Left ventricle myocardium inferior (tissue), 1 donor: ENCODE data around the gene PROZ. TPM values are rescaled to one million over a fixed set of nuclear protein-coding genes. Genes with fewer than 3 reads are reported as not detected.

Experiments used
- DNase-seq: peaks from one replicate; pipeline ENCODE4 v3.0.0-alpha.2; 2020
- H3K27ac ChIP-seq: fragments of 200-600 bp; replicated peaks from 2 replicates; pipeline ENCODE4 v1.8.0; 2021
- H3K27me3 ChIP-seq: fragments of 200-600 bp; 2 replicates; pipeline ENCODE4 v1.8.0; 2021; ENCODE audit warnings: low read depth
- H3K36me3 ChIP-seq: fragments of 200-600 bp; 2 replicates; pipeline ENCODE4 v1.8.0; 2021
- H3K4me1 ChIP-seq: fragments of 200-600 bp; 2 replicates; pipeline ENCODE4 v1.8.0; 2021
- H3K4me3 ChIP-seq: fragments of 200-600 bp; 2 replicates; pipeline ENCODE4 v1.8.0; 2021; ENCODE audit warnings: mild to moderate bottlenecking, moderate library complexity
- H3K9me3 ChIP-seq: fragments of 200-600 bp; replicated peaks from 2 replicates; pipeline ENCODE4 v1.8.0; 2021
- intact Hi-C: fragments of 100-400 bp; cut with micrococcal nuclease; formaldehyde crosslinking; loops from one replicate; pipeline ENCODE4 v1.11.0; 2022
- total RNA-seq: library from RNA; stranded (reverse); fragmentation: NEBNext Ultra II Directional; extraction: Animal tissue kit (Norgen Biotek cat#: 25700); gene quantifications from one replicate; pipeline ENCODE4 v1.2.1, GENCODE V29; 2021
- TF ChIP-seq, protein P1 (sequence below): fragments of 200-600 bp; IDR thresholded peaks from 2 replicates; pipeline ENCODE4 v1.8.0; 2021; ENCODE audit warnings: antibody characterized with exemption, mild to moderate bottlenecking, borderline replicate concordance
- donor health status: DM: no; HTN: yes; CAD: no; lungs with severe emphysema.

PROZ gene
- total RNA-seq, 1 donor from 2014 or later = not detected

DNA sequence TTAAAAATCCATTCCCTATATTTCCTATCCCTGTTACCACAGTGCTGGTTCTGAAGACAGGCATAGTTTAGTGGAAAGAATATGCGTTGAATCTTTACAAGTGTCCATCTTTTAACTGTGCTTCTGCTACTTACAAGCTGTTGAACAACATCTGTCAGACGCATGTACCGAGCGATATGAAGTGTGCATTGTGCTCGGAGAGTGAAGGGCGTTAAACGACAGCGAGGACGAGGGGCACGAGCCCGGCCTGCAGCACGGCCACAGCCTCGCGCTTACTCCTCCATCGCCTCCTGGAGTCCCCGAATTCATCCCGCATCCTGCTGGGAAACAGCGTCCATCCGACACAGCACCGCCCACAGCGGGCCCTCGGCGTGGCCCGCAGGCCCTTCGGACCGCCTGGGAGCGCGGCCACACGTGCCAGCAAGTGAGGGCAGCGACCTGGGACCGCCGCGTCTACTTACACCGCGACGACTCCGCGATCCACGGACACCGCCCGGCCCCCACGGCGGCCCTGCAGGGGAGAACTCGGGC is 49.5 kb downstream of the PROZ start:
- Histone ChIP-seq H3K27ac (peak overlapping the region; percentile 100), H3K9me3 (no peaks in the 10 kb centered on the region), H3K27me3 (no peaks in the 10 kb centered on the region), H3K36me3 (peaks cover 12% of the 10 kb centered on the region), H3K4me1 (peaks cover 94% of the 10 kb centered on the region), H3K4me3 (peak overlapping the region; percentile 96)
- intact Hi-C loops = no loop called here
- DNase-seq = peak; percentile 35
- TF ChIP-seq, protein P1, sequence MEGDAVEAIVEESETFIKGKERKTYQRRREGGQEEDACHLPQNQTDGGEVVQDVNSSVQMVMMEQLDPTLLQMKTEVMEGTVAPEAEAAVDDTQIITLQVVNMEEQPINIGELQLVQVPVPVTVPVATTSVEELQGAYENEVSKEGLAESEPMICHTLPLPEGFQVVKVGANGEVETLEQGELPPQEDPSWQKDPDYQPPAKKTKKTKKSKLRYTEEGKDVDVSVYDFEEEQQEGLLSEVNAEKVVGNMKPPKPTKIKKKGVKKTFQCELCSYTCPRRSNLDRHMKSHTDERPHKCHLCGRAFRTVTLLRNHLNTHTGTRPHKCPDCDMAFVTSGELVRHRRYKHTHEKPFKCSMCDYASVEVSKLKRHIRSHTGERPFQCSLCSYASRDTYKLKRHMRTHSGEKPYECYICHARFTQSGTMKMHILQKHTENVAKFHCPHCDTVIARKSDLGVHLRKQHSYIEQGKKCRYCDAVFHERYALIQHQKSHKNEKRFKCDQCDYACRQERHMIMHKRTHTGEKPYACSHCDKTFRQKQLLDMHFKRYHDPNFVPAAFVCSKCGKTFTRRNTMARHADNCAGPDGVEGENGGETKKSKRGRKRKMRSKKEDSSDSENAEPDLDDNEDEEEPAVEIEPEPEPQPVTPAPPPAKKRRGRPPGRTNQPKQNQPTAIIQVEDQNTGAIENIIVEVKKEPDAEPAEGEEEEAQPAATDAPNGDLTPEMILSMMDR = no peak

DNA sequence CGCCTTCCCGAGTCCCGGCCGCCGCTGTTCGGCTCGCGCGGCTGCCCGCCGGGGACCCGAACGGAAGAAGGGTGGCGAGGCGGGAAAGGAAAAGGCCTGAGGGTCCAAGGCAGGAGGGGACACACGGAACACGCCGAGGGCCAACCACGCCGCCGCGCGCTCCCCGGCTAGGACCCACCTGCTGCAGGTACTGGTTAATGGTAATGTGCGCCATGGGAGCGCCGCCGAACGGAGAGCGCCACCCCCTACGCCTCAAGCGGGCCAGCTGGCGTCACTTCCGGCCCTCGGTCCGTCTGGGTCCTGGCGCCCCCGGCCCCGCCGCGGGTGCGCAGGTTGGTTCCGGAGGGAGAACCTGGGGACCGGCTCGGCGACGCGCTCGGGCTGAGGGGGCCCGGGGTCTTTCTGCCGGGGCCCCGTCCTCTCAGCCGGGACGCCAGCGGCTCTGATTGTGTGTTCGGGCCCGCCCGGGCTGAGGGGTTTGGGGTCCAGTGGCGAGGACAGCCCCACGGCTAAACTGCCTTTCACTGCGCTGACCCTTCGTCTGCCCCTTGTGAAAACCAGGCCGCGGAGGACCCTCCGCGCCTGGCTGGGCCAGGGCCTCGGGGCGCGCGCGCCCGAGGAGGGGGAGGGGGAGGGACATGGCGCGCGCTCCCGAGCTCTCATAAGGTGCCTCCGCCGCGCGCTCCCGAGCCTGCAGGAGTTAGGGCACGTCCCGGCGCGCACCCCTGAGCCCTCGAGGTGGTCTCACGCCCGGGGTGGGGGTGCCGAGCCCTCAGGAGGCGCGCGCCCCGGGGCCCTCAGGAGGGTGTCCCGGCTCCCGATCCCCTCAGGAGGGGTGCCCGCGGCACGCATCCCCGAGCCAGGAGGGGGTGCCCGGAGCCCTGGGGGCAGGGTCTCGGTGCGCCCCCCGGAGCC is 50.2 kb downstream of the PROZ start, which contains the start of gene PCID2:
Gene PCID2, minus strand, starts transcription at position 249 of the 915 bp plus-strand sequence. Its CDS starts 35 bp downstream, at position 214.
- intact Hi-C loops = no loop called here
- TF ChIP-seq, protein P1 = no peak
- peaks cover 94% of the 10 kb centered on the region for H3K4me1 ChIP-seq

DNA sequence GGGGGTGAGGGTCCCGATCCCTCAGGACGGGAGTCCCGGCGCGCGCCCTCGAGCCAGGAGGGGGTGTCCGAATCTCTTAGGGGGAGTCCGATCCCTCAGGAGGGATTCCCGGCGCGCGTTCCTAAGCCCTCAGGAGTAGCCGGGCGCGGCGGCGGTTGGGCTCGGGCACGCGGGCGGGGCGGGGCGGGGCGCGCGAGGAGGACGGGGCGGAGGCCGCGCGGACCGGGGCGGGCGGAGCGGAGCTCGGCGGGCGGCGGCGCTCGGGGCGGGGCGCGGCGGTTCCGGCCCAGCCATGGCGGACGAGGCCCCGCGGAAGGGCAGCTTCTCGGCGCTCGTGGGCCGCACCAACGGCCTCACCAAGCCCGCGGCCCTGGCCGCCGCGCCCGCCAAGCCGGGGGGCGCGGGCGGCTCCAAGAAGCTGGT is 50.9 kb downstream of the PROZ start, which contains the start of gene CUL4A:
Gene CUL4A, plus strand, starts transcription at position 278 of the 423 bp plus-strand sequence. Its CDS starts 15 bp downstream, at position 293.
- Histone ChIP-seq H3K27me3 (no peaks in the 10 kb centered on the region), H3K9me3 (no peaks in the 10 kb centered on the region), H3K27ac (peak within 1 kb of the TSS; percentile 100), H3K4me1 (peaks cover 94% of the 10 kb centered on the region), H3K36me3 (peaks cover 12% of the 10 kb centered on the region), H3K4me3 (peak within 1 kb of the TSS; percentile 96)
- intact Hi-C loops = no loop called here
- DNase-seq = peak; percentile 88
- TF ChIP-seq, protein P1 = no peak

More for the DNA sequence above, 50.2 kb downstream of the PROZ start, which contains the start of gene PCID2:
- DNase-seq = peak; percentile 89
- Histone ChIP-seq H3K9me3 (no peaks in the 10 kb centered on the region), H3K27me3 (no peaks in the 10 kb centered on the region), H3K27ac (peak within 1 kb of the TSS; percentile 100), H3K36me3 (peaks cover 12% of the 10 kb centered on the region), H3K4me3 (peak within 1 kb of the TSS; percentile 96)

DNA sequence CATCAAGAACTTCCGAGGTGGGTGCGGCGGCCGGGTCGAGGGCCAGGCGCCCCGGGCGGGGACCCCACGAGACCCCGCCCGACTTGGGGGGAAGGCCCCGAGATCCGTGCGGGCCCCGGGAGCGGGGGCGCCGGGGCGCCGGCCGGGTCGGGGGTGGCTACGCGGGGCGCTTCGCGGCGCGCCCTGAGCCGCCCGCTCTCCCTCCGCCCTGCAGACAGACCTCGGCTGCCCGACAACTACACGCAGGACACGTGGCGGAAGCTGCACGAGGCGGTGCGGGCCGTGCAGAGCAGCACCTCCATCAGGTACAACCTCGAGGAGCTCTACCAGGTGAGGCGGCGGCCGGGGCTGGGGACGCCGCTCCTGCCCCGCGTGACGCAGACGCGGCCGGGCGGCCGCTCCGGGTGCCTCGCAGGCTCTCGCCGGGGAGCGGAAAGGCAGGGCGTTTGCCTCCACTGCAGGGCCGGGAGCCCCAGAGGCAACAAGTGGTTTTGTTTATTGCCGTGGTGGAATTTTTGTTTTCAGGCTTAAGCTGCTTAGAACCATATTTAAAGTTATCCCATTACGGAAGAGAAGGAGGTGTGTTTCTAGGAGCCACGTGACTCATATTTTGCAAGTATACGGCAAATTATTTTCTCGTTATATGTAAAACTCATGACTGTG is 51.4 kb downstream of the PROZ start:
- peaks cover 94% of the 10 kb centered on the region for H3K4me1 ChIP-seq
- H3K9me3 ChIP-seq = no peaks in the 10 kb centered on the region
- TF ChIP-seq, protein P1 = no peak
- H3K4me3 ChIP-seq = peak overlapping the region; percentile 96
- no peaks in the 10 kb centered on the region for H3K27me3 ChIP-seq
- H3K27ac ChIP-seq = peak overlapping the region; percentile 100
- DNase-seq = peak; percentile 42
- peaks cover 12% of the 10 kb centered on the region for H3K36me3 ChIP-seq
- intact Hi-C loops = no loop called here

DNA sequence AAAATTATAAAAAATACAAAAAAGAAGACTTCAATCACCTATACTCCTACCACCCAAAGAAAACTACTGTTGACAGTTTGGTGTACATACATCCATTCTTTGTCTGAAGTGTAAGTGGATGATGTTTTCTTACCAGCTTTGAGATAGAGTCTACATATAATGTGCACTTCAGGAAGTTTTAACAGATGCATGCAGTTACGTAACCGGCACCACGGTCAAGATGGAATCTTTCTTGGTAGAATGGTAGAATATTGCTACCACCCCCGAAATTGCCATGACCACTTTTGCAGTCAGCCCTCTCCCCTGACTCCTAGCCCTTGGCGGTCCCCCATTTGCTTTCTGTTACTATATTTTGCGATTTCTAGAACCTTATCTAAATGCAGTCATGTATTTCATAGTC is 52.4 kb downstream of the PROZ start:
- Histone ChIP-seq H3K4me1 (peaks cover 94% of the 10 kb centered on the region), H3K27ac (peak overlapping the region; percentile 100), H3K9me3 (no peaks in the 10 kb centered on the region), H3K36me3 (peaks cover 12% of the 10 kb centered on the region), H3K27me3 (no peaks in the 10 kb centered on the region), H3K4me3 (peak overlapping the region; percentile 96)
- TF ChIP-seq, protein P1 = no peak
- no peak for DNase-seq
- intact Hi-C loops = no loop called here
